SJCRH30 (cell line): Measurements from ENCODE around the gene CYCS. TPM values are rescaled to one million over a fixed set of nuclear protein-coding genes. Genes with fewer than 3 reads are reported as not detected.
"Not testable (repeated sequence)": the region's sequence is repeated elsewhere in the genome, so short reads cannot be mapped to it uniquely, and the experiment has no call there.

Experiments
- DNase-seq, 2 experiments: peaks; one replicate each; pipeline ENCODE4 v3.0.0-alpha.2; 2015 to 2020
- H3K27ac ChIP-seq: fragments of 250-450 bp; sonication (Bioruptor Pico); 2 replicates; pipeline ENCODE4 v1.5.1; 2020; ENCODE audit warnings: mild to moderate bottlenecking, moderate library complexity
- H3K27me3 ChIP-seq: fragments of 250-450 bp; sonication (Bioruptor Pico); 2 replicates; pipeline ENCODE4 v1.5.1; 2020; ENCODE audit warnings: mild to moderate bottlenecking, moderate library complexity
- H3K36me3 ChIP-seq: fragments of 250-450 bp; sonication (Bioruptor Pico); 2 replicates; pipeline ENCODE4 v1.5.1; 2020; ENCODE audit warnings: mild to moderate bottlenecking, moderate library complexity
- H3K4me1 ChIP-seq: fragments of 250-450 bp; sonication (Bioruptor Pico); 2 replicates; pipeline ENCODE4 v1.5.1; 2020; ENCODE audit warnings: mild to moderate bottlenecking, moderate library complexity
- H3K4me3 ChIP-seq: fragments of 250-450 bp; sonication (Bioruptor Pico); 2 replicates; pipeline ENCODE4 v1.5.1; 2020; ENCODE audit warnings: mild to moderate bottlenecking, moderate library complexity
- H3K9me3 ChIP-seq: fragments of 250-450 bp; sonication (Bioruptor Pico); replicated peaks from 2 replicates; pipeline ENCODE4 v1.5.1; 2020; ENCODE audit warnings: mild to moderate bottlenecking, moderate library complexity
- total RNA-seq: library from RNA; depleted of rRNA; stranded (reverse); fragments of >200 nt; shearing (Covaris generic); gene quantifications from 2 replicates; pipeline ENCODE4 v1.2.3, GENCODE V29; 2014

The CYCS gene
- total RNA-seq, 1 experiment from 2014 or later = 376 TPM

GRCh38 chr7:25101817-25102216 is 23.2 kb downstream of the CYCS start:
- no peaks in the 10 kb centered on the region for H3K4me1 ChIP-seq
- no peaks in the 10 kb centered on the region for H3K36me3 ChIP-seq
- no peak overlapping the region for H3K4me3 ChIP-seq
- DNase-seq = no peak
- no peaks in the 10 kb centered on the region for H3K27me3 ChIP-seq
- H3K27ac ChIP-seq = no peak overlapping the region
- H3K9me3 ChIP-seq = no peaks in the 10 kb centered on the region

GRCh38 chr7:25098096-25099046 is 26.7 kb downstream of the CYCS start:
- Histone ChIP-seq H3K27me3 (no peaks in the 10 kb centered on the region), H3K4me1 (no peaks in the 10 kb centered on the region), H3K36me3 (no peaks in the 10 kb centered on the region), H3K9me3 (no peaks in the 10 kb centered on the region), H3K4me3 (no peak overlapping the region), H3K27ac (no peak overlapping the region)
- DNase-seq = peak; percentile 55 to 82

GRCh38 chr7:25095516-25096345 is 29.3 kb downstream of the CYCS start:
- no peak overlapping the region for H3K27ac ChIP-seq
- no peaks in the 10 kb centered on the region for H3K36me3 ChIP-seq
- DNase-seq = no peak
- H3K4me1 ChIP-seq = no peaks in the 10 kb centered on the region; the same call in 1 of the 2 replicates
- no peak overlapping the region for H3K4me3 ChIP-seq
- no peaks in the 10 kb centered on the region for H3K9me3 ChIP-seq
- H3K27me3 ChIP-seq = no peaks in the 10 kb centered on the region

GRCh38 chr7:25093268-25093826 is 31.7 kb downstream of the CYCS start:
- Histone ChIP-seq H3K4me1 (no peaks in the 10 kb centered on the region; the same call in 1 of the 2 replicates), H3K36me3 (no peaks in the 10 kb centered on the region), H3K27me3 (no peaks in the 10 kb centered on the region), H3K27ac (no peak overlapping the region), H3K9me3 (no peaks in the 10 kb centered on the region), H3K4me3 (peak overlapping the region; percentile 4)
- DNase-seq = peak; percentile 83 to 97

- no peak overlapping the region for H3K27ac ChIP-seq
- no peak overlapping the region for H3K4me3 ChIP-seq
- H3K36me3 ChIP-seq = no peaks in the 10 kb centered on the region
- H3K4me1 ChIP-seq = no peaks in the 10 kb centered on the region; the same call in 1 of the 2 replicates
- no peaks in the 10 kb centered on the region for H3K9me3 ChIP-seq
- no peaks in the 10 kb centered on the region for H3K27me3 ChIP-seq
- no peak for DNase-seq
Measured at GRCh38 chr7:25091779-25092178, 33.3 kb downstream of the CYCS start.

- no peak for DNase-seq
- Histone ChIP-seq H3K9me3 (no peaks in the 10 kb centered on the region), H3K4me3 (no peak overlapping the region), H3K36me3 (no peaks in the 10 kb centered on the region), H3K27ac (no peak overlapping the region), H3K4me1 (no peaks in the 10 kb centered on the region; the same call in 1 of the 2 replicates), H3K27me3 (no peaks in the 10 kb centered on the region)
Measured at GRCh38 chr7:25091176-25091575, 33.9 kb downstream of the CYCS start.

GRCh38 chr7:25090374-25090773 is 34.7 kb downstream of the CYCS start:
- no peak for DNase-seq
- Histone ChIP-seq H3K27me3 (no peaks in the 10 kb centered on the region), H3K9me3 (no peaks in the 10 kb centered on the region), H3K4me1 (no peaks in the 10 kb centered on the region; the same call in 1 of the 2 replicates), H3K27ac (no peak overlapping the region), H3K36me3 (no peaks in the 10 kb centered on the region), H3K4me3 (no peak overlapping the region)

- no peak overlapping the region for H3K4me3 ChIP-seq
- no peaks in the 10 kb centered on the region for H3K27me3 ChIP-seq
- no peaks in the 10 kb centered on the region; the same call in none of the 2 replicates for H3K4me1 ChIP-seq
- H3K36me3 ChIP-seq = no peaks in the 10 kb centered on the region
- no peak overlapping the region for H3K27ac ChIP-seq
- H3K9me3 ChIP-seq = peaks cover 7% of the 10 kb centered on the region; the same call in 1 of the 2 replicates
- DNase-seq = no peak
Measured at GRCh38 chr7:25087855-25088254, 37.2 kb downstream of the CYCS start.

- no peaks in the 10 kb centered on the region; the same call in 1 of the 2 replicates for H3K4me1 ChIP-seq
- DNase-seq = no peak
Measured at GRCh38 chr7:25084821-25085220, 40.2 kb downstream of the CYCS start.

GRCh38 chr7:25083201-25083600 is 41.9 kb downstream of the CYCS start:
- Histone ChIP-seq H3K4me1 (peaks cover 10% of the 10 kb centered on the region), H3K4me3 (no peak overlapping the region), H3K9me3 (peaks cover 7% of the 10 kb centered on the region; the same call in 1 of the 2 replicates), H3K27me3 (no peaks in the 10 kb centered on the region), H3K27ac (no peak overlapping the region), H3K36me3 (no peaks in the 10 kb centered on the region)
- DNase-seq = no peak

More at GRCh38 chr7:25084821-25085220, 40.2 kb downstream of the CYCS start:
- Histone ChIP-seq H3K27ac (no peak overlapping the region), H3K27me3 (no peaks in the 10 kb centered on the region), H3K9me3 (peaks cover 7% of the 10 kb centered on the region; the same call in 1 of the 2 replicates), H3K4me3 (no peak overlapping the region), H3K36me3 (no peaks in the 10 kb centered on the region)

GRCh38 chr7:25082041-25082440 is 43.0 kb downstream of the CYCS start:
- not testable (repeated sequence) for DNase-seq, H3K27me3 ChIP-seq, H3K4me3 ChIP-seq, H3K9me3 ChIP-seq, H3K36me3 ChIP-seq, H3K27ac ChIP-seq
- H3K4me1 ChIP-seq = peaks cover 13% of the 10 kb centered on the region

GRCh38 chr7:25077096-25077495 is 48.0 kb downstream of the CYCS start:
- H3K27ac ChIP-seq = no peak overlapping the region
- DNase-seq = no peak
- H3K36me3 ChIP-seq = no peaks in the 10 kb centered on the region
- H3K27me3 ChIP-seq = no peaks in the 10 kb centered on the region
- H3K4me1 ChIP-seq = peaks cover 13% of the 10 kb centered on the region
- no peaks in the 10 kb centered on the region for H3K9me3 ChIP-seq
- H3K4me3 ChIP-seq = no peak overlapping the region

- Histone ChIP-seq H3K36me3 (no peaks in the 10 kb centered on the region), H3K27ac (no peak overlapping the region), H3K9me3 (no peaks in the 10 kb centered on the region), H3K4me1 (peaks cover 14% of the 10 kb centered on the region), H3K27me3 (no peaks in the 10 kb centered on the region), H3K4me3 (no peak overlapping the region)
- no peak for DNase-seq
Measured at GRCh38 chr7:25075459-25075858, 49.6 kb downstream of the CYCS start.

- no peaks in the 10 kb centered on the region for H3K36me3 ChIP-seq
- H3K27me3 ChIP-seq = no peaks in the 10 kb centered on the region
- H3K9me3 ChIP-seq = no peaks in the 10 kb centered on the region
- H3K27ac ChIP-seq = no peak overlapping the region
- H3K4me1 ChIP-seq = peaks cover 17% of the 10 kb centered on the region
- H3K4me3 ChIP-seq = no peak overlapping the region
- no peak for DNase-seq
Measured at GRCh38 chr7:25073451-25073850, 51.6 kb downstream of the CYCS start.
